Upper lobe of left lung (tissue), 4 donors: ENCODE data around the gene GDF11.

Experiments used
- EP300 ChIP-seq, 4 donors: sonication (generic); formaldehyde crosslinking; IDR thresholded peaks; one replicate each; pipeline ENCODE4 v1.5.1; 2017; ENCODE audit warnings: antibody characterized with exemption in 4 of 4, control low read depth in 2 of 4
- POLR2A ChIP-seq, 4 donors: fragments of 450-650 bp; IDR thresholded peaks; one replicate each; pipeline ENCODE4 v1.5.1; 2016 to 2017; ENCODE audit warnings: antibody characterized with exemption in 4 of 4, mild to moderate bottlenecking in 2 of 4
- TF ChIP-seq, protein P1 (sequence below), 6 experiments: fragments of 450-650 bp in 4 of 6; fragments of 200-600 bp in 2 of 6; sonication (generic) in 2 of 6; IDR thresholded peaks; one replicate each; pipeline ENCODE4 v1.5.1; 2016 to 2019; ENCODE audit warnings: antibody characterized with exemption in 6 of 6

GRCh38 chr12:55696141-55696540 is 46.8 kb upstream of the GDF11 start:
- TF ChIP-seq POLR2A (IDR thresholded peaks at IDR 0.05) (no peak), EP300 (IDR thresholded peaks at IDR 0.05) (no peak)
- TF ChIP-seq, protein P1, sequence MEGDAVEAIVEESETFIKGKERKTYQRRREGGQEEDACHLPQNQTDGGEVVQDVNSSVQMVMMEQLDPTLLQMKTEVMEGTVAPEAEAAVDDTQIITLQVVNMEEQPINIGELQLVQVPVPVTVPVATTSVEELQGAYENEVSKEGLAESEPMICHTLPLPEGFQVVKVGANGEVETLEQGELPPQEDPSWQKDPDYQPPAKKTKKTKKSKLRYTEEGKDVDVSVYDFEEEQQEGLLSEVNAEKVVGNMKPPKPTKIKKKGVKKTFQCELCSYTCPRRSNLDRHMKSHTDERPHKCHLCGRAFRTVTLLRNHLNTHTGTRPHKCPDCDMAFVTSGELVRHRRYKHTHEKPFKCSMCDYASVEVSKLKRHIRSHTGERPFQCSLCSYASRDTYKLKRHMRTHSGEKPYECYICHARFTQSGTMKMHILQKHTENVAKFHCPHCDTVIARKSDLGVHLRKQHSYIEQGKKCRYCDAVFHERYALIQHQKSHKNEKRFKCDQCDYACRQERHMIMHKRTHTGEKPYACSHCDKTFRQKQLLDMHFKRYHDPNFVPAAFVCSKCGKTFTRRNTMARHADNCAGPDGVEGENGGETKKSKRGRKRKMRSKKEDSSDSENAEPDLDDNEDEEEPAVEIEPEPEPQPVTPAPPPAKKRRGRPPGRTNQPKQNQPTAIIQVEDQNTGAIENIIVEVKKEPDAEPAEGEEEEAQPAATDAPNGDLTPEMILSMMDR (IDR thresholded peaks at IDR 0.05), result no peak
